HG03442 (cell line): ENCODE data around the gene USP17L27.
"Not testable (repeated sequence)": the region's sequence is repeated elsewhere in the genome, so short reads cannot be mapped to it uniquely, and the experiment has no call there.

Experiments used
- ATAC-seq: cut with Tn5 transposase; IDR thresholded peaks from one replicate; pipeline ENCODE4 v1.9.1; 2021; ENCODE audit warnings: mild to moderate bottlenecking, moderate library complexity; ENCODE audit not compliant: unreplicated experiment

Gene USP17L27, protein sequence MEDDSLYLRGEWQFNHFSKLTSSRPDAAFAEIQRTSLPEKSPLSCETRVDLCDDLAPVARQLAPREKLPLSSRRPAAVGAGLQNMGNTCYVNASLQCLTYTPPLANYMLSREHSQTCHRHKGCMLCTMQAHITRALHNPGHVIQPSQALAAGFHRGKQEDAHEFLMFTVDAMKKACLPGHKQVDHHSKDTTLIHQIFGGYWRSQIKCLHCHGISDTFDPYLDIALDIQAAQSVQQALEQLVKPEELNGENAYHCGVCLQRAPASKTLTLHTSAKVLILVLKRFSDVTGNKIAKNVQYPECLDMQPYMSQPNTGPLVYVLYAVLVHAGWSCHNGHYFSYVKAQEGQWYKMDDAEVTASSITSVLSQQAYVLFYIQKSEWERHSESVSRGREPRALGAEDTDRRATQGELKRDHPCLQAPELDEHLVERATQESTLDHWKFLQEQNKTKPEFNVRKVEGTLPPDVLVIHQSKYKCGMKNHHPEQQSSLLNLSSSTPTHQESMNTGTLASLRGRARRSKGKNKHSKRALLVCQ

DNA sequence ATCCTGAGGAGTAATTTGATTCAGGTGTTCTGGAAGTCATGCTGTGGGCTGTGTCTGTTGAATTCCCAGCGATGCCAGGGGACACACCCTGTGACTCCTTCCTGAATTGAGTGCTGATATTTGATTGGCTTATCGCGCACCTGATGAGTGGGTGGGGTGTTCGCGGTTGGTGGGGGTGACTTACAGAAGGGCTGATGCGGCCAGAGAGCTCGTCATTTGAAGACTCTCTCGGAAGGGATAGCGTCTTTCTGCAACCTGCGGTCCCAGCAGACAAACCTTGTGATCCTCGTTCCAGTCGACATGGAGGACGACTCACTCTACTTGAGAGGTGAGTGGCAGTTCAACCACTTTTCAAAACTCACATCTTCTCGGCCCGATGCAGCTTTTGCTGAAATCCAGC, at the start of gene USP17L27:
TSS of gene USP17L27 (plus strand) at position 301 of the 400 bp plus-strand sequence. CDS start at position 301, 0 bp downstream.
- not testable (repeated sequence) for ATAC-seq

DNA sequence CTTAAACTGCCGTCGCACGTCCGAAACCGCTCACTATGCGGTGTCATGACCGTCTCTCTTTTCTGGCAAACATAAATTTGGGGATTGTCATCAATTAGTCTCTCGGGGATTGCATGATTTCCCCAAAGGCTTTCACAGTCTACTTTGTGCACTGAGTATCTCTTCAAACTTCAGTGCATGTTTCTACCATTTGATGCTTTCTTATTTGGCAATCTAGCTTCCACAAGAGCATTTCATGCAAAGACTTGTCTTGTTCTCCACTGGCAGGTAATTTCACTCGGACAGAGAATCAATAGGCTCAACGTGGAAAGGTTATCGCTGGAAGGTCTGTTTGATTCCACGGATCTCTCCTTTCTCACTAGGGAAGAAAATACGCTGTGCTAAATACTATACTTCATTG, 19.8 kb upstream of the USP17L27 start:
- not testable (repeated sequence) for ATAC-seq

DNA sequence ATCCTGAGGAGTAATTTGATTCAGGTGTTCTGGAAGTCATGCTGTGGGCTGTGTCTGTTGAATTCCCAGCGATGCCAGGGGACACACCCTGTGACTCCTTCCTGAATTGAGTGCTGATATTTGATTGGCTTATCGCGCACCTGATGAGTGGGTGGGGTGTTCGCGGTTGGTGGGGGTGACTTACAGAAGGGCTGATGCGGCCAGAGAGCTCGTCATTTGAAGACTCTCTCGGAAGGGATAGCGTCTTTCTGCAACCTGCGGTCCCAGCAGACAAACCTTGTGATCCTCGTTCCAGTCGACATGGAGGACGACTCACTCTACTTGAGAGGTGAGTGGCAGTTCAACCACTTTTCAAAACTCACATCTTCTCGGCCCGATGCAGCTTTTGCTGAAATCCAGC, 19.1 kb upstream of the USP17L27 start, which contains the start of gene USP17L24:
TSS of gene USP17L24 (plus strand) at position 301 of the 400 bp plus-strand sequence. CDS start at position 301, 0 bp downstream.
- not testable (repeated sequence) for ATAC-seq

DNA sequence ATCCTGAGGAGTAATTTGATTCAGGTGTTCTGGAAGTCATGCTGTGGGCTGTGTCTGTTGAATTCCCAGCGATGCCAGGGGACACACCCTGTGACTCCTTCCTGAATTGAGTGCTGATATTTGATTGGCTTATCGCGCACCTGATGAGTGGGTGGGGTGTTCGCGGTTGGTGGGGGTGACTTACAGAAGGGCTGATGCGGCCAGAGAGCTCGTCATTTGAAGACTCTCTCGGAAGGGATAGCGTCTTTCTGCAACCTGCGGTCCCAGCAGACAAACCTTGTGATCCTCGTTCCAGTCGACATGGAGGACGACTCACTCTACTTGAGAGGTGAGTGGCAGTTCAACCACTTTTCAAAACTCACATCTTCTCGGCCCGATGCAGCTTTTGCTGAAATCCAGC, 14.3 kb upstream of the USP17L27 start, which contains the start of gene USP17L25:
TSS of gene USP17L25 (plus strand) at position 301 of the 400 bp plus-strand sequence. CDS start at position 301, 0 bp downstream.
- not testable (repeated sequence) for ATAC-seq

DNA sequence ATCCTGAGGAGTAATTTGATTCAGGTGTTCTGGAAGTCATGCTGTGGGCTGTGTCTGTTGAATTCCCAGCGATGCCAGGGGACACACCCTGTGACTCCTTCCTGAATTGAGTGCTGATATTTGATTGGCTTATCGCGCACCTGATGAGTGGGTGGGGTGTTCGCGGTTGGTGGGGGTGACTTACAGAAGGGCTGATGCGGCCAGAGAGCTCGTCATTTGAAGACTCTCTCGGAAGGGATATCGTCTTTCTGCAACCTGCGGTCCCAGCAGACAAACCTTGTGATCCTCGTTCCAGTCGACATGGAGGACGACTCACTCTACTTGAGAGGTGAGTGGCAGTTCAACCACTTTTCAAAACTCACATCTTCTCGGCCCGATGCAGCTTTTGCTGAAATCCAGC, 9.6 kb upstream of the USP17L27 start, which contains the start of gene USP17L26:
TSS of gene USP17L26 (plus strand) at position 301 of the 400 bp plus-strand sequence. CDS start at position 301, 0 bp downstream.
- ATAC-seq: not testable (repeated sequence)

DNA sequence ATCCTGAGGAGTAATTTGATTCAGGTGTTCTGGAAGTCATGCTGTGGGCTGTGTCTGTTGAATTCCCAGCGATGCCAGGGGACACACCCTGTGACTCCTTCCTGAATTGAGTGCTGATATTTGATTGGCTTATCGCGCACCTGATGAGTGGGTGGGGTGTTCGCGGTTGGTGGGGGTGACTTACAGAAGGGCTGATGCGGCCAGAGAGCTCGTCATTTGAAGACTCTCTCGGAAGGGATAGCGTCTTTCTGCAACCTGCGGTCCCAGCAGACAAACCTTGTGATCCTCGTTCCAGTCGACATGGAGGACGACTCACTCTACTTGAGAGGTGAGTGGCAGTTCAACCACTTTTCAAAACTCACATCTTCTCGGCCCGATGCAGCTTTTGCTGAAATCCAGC, 4.8 kb upstream of the USP17L27 start, which contains the start of gene USP17L5:
TSS of gene USP17L5 (plus strand) at position 301 of the 400 bp plus-strand sequence. CDS start at position 301, 0 bp downstream.
- not testable (repeated sequence) for ATAC-seq

DNA sequence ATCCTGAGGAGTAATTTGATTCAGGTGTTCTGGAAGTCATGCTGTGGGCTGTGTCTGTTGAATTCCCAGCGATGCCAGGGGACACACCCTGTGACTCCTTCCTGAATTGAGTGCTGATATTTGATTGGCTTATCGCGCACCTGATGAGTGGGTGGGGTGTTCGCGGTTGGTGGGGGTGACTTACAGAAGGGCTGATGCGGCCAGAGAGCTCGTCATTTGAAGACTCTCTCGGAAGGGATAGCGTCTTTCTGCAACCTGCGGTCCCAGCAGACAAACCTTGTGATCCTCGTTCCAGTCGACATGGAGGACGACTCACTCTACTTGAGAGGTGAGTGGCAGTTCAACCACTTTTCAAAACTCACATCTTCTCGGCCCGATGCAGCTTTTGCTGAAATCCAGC, 4.6 kb downstream of the USP17L27 start, which contains the start of gene USP17L28:
TSS of gene USP17L28 (plus strand) at position 301 of the 400 bp plus-strand sequence. CDS start at position 301, 0 bp downstream.
- not testable (repeated sequence) for ATAC-seq

DNA sequence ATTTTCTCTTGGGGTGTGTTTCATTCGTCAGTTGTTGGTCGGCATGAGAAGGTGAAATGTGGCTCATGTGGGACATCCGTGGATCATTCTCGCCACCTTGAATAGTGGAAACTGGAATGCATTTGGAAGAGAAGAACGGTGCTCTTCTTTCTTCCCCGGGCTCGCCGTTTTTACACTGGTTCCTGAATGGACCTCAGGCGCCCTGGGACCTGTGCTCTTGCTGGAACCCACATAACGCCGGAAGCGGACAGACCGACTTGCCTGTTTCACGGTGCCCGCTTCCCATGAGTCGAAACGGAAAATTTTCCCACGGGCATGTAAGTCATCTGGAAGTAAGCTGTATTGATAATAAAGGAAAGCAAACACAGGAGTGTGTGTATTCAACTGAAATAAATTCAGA, 6.9 kb downstream of the USP17L27 start:
- ATAC-seq: not testable (repeated sequence)

DNA sequence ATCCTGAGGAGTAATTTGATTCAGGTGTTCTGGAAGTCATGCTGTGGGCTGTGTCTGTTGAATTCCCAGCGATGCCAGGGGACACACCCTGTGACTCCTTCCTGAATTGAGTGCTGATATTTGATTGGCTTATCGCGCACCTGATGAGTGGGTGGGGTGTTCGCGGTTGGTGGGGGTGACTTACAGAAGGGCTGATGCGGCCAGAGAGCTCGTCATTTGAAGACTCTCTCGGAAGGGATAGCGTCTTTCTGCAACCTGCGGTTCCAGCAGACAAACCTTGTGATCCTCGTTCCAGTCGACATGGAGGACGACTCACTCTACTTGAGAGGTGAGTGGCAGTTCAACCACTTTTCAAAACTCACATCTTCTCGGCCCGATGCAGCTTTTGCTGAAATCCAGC, 9.4 kb downstream of the USP17L27 start, which contains the start of gene USP17L29:
TSS of gene USP17L29 (plus strand) at position 301 of the 400 bp plus-strand sequence. CDS start at position 301, 0 bp downstream.
- not testable (repeated sequence) for ATAC-seq

DNA sequence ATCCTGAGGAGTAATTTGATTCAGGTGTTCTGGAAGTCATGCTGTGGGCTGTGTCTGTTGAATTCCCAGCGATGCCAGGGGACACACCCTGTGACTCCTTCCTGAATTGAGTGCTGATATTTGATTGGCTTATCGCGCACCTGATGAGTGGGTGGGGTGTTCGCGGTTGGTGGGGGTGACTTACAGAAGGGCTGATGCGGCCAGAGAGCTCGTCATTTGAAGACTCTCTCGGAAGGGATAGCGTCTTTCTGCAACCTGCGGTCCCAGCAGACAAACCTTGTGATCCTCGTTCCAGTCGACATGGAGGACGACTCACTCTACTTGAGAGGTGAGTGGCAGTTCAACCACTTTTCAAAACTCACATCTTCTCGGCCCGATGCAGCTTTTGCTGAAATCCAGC, 18.9 kb downstream of the USP17L27 start, which contains the start of gene USP17L30:
TSS of gene USP17L30 (plus strand) at position 301 of the 400 bp plus-strand sequence. CDS start at position 301, 0 bp downstream.
- ATAC-seq: not testable (repeated sequence)

DNA sequence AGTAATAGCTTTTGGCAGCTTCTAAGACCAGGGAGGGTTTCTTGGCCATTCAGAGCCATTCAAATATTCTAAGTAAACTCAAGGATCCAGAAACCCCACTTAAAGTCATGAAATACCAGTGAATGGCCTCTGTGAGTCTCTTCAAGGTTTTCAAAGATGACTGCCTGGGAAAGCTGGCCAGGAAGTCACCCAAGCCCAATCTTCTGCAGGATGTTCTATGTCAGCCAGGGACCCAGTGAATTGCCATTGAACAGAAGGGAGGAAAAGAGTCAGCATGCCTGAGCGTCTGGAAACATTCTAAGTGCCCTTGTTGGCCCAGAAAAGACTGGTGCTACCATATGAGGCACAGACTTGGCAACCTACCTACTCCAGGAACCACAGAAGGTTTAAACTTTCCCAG, 35.9 kb downstream of the USP17L27 start:
- not testable (repeated sequence) for ATAC-seq

DNA sequence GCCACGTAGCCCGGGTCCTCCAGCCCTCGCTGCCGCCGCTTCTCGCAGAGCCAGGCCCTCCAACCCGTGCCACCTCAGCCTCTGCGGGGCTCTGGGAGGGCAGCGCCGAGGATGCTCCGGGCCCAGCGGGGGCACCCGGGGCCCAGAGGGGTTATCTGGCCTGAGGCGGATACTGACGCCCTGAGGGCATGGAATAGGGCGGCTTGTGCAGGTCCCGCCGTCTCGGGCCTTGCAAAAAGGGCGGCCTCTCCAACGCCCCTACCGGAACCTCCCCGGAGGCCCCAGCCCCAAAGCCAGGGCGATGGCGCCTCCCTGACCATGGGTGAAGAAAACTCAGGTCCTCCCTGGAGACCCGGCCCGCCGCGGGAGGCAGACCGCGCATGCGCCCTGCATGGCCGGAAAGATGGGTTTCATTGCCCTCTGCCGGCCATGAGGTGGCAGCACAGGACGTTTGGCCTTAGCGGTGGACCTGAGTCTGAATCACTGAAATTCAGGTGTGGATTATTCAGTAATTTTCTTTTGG, 37.1 kb downstream of the USP17L27 start:
- ATAC-seq: not testable (repeated sequence)

DNA sequence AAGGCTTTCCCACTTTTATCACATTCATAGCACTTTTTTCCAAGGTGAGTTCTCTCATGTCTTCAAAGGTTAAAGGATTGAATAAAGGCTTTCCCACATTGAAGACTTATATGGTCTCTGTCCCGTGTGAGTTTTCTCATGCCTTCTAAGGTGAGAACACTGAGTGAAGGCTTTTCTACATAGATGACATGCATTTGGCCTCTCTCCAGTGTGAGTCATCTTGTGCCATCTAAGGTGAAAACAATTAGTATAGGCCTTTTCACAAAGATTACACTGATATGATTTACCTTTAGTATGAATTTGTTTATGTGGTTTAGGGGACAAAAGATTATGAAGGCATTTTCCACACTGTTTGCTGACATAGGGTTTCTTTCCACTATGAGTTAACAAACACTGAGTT, 40.2 kb downstream of the USP17L27 start:
- ATAC-seq: no peak

DNA sequence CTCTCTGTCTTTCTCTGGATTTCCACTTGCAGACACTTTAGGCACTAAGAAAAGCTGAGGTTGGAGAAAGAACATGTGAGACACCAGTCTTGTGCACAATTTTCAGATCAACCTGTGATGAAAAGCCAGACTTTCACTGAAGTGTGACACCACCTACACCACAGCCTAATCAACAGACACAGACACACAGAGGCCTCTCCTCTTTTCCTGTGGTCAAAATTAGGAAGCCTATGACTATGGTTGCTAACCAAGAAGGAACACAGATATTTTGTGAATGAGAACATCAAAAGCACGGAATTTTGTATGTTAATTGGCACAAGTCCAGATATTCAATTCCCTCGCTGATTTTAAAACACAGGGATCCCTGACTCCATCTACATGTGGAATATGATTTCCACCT, 45.1 kb downstream of the USP17L27 start:
- not testable (repeated sequence) for ATAC-seq
